ENCODE results near the gene TEX44.

Gene TEX44

DNA sequence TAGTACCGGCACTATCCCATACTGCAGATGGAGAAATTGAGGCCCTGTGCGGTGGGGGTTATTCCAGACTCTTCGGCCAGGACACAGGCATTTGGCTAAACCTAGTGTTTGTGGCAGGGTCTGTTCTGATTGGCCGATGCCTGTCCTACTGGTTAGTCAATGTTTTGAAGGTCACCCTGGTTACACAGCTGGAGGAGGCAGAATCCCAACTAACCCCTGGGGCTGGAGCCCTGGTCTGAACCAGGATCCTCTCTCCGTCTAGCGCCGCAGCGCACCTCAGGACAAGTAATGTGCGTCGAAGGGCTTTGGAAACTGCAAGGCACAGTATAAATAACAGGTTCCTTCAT is 19.4 kb downstream of the TEX44 start:
- TF ChIP-seq, protein P1, sequence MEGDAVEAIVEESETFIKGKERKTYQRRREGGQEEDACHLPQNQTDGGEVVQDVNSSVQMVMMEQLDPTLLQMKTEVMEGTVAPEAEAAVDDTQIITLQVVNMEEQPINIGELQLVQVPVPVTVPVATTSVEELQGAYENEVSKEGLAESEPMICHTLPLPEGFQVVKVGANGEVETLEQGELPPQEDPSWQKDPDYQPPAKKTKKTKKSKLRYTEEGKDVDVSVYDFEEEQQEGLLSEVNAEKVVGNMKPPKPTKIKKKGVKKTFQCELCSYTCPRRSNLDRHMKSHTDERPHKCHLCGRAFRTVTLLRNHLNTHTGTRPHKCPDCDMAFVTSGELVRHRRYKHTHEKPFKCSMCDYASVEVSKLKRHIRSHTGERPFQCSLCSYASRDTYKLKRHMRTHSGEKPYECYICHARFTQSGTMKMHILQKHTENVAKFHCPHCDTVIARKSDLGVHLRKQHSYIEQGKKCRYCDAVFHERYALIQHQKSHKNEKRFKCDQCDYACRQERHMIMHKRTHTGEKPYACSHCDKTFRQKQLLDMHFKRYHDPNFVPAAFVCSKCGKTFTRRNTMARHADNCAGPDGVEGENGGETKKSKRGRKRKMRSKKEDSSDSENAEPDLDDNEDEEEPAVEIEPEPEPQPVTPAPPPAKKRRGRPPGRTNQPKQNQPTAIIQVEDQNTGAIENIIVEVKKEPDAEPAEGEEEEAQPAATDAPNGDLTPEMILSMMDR (conservative IDR thresholded peaks at IDR 0.05) = no peak
- no peak overlapping the region for H3K27ac ChIP-seq

DNA sequence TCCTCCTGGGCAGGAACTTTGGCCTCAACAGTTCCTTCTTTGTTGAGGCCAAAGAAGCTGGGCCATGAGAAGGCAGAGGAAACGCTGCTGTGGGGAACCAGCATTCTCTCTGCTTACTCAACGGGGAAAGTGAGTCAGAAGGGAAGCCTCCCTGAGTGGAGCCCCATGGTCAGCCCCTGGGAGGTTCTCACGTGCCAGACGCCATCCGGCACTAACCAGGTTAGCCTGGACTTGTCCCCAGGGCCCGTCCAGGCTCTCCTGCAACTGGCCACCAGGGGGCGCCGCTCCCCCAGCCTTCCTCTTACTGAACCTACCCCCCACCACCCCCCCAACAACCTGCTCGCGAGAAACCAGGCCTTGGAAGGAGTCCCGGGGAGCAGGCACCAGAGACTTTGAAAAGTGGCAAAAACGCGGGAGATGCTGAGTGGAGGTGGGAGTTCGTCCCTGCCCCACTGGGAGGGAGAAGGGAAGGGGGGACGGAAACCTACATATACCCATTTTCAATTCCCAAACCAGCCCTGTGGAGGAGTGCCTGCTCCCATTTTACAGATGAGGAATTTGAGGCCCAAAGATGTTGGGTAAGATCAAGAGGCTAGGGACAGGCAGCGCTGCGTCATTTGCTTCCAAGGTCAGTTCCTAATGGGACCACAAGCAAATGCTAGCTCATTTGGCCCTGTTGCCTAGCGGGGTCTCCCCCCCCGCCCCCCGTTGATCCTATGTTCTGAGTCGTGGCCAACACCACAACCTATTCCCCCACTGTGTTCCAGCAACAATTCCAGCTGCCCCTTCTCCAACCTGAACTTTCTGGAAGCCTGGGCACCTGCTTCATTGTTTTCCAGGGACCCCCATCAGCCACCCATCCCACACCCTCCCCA is 20.0 kb downstream of the TEX44 start:
- TF ChIP-seq, protein P1 (conservative IDR thresholded peaks at IDR 0.05) = peak; percentile 91
- H3K27ac ChIP-seq = peak overlapping the region; percentile 69

DNA sequence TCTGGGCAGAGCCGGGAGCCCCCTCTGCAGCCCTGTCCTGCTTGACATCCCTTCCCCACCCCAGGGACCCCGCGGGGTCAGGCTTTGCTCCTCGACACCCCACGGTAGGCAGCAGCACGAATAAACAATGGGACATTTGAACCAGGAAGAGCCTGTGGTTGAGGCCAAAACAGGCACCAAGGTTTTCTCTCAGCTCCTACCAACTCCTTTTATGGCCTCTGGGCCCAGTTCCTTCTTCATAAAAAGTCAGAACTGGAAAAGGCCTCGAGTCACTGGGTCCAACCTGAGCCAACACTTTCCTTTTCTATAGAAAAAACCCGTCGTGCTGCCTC is 20.6 kb downstream of the TEX44 start:
- TF ChIP-seq, protein P1 (conservative IDR thresholded peaks at IDR 0.05) = no peak
- H3K27ac ChIP-seq = peak overlapping the region; percentile 69

DNA sequence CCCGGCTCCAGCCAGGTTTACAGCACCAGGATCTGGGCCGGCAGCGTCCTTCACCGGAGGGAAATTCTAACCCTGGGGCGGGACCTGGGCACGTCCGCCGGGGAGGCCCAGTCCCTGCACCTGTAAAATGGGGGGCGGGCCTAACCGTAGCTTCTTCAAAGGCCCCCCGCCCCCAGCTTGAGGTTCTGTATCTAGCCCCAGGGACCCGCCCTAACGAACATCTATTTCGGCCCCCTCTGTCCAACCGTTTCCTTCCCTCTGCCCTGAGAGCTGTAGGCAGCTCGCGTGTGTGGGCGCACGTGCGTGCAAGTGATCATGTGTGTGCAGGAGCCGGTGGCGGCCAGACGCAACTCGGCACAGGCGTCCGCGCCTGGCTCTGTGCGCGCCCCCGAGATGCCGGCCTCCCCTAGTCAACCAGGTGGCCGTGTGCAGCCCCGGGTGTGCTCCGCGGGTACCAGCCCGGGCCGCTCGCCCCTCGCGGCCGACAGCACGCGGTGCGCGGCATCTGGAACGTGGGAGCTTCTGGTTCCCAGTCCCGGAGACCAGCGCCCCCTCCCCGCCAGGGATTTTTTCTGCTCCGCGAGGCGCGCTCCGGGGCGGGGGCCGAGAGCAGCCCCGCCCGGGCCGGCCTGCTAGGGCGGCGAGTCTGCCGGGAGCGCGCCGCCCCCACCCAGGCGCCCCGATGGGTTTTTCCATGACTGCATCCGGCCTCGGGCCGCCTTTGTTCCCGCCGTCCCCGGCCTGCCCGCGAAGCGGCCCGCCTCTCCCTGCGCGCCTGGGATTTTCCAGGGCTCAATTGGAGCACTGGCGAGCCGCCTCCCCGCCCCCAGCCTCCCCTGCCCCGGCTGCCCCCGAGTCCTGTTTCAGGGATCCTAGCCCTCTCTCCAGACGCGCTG is 21.2 kb downstream of the TEX44 start:
- H3K27ac ChIP-seq = peak overlapping the region; percentile 69
- TF ChIP-seq, protein P1 (conservative IDR thresholded peaks at IDR 0.05) = peak; percentile 29; the same call in 1 of the 2 replicates

DNA sequence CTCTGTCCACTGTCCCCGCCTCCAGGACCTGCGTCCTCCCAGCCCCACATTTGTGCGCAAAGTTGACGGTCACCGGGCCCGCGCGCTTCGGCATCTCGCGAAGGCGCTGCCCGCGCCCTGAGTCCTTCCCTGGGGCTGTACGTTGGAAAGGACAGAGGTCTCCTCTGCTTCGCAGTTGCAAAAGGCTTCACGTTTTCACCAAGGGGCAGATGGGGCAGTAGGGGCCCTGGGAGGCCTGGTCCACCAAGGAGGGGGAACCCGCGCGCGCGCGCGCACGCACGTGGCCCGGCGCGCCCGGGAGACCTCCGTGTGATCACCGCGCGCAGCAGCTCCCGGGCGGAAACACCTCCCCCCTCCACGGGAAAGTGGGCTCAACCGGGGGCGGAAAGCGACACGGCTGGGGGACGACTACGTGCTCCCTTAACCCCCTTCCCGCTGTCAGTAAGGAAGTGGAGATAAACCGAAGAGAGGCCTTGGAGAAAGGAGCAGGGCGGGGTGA is 21.9 kb downstream of the TEX44 start:
- peak overlapping the region; percentile 69; the same call in 1 of the 2 replicates for H3K27ac ChIP-seq
- TF ChIP-seq, protein P1 (conservative IDR thresholded peaks at IDR 0.05) = no peak

DNA sequence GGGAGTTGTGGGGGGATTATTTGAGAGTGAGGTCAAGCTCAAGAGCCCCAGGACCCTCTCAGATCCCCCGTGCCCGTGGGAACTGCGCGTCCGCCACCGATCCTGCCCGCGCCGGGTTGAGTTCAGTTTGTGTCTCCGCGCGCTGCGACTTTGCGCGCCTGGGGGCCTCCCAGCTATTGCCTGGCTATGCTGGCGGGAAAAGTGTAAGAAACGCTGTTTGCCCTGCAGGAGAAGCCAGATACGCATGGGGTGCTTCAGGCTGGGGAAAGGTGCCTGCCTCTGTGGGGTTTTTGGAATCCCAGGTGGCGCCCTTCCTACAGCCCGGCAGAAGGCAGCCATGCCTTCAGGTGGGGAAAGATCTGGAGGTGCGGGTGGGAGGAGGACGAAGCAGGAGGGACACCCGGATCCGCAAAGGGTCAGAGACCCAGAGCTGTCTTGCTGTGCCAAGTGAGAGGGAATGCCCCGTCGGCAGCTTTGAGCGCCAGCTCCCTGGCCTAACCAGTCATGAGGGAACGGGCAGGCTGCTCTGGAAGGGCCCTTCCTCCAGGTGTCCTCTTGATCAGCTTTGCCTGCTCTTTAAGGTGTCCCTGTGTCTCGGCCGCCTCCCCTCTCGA is 22.5 kb downstream of the TEX44 start:
- H3K27ac ChIP-seq = no peak overlapping the region
- TF ChIP-seq, protein P1 (conservative IDR thresholded peaks at IDR 0.05) = no peak

DNA sequence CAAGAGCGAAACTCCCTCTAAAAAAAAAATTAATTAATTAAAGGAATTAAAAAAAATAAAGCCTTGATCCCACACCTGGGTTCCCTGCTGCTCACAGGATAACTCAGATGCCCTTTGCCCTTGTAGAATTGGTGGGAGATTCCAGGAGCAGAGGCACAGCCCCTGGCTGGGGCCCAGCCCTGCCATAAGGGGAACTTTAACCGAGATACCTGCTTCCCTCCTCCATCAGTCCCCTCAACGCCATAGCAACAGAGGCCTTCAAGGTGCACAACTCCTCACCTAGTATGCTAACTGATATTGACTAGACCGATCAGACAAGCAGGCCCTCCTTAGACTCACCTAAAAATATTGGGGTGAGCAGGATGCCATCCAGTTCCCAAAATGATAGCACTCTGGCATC is 23.6 kb downstream of the TEX44 start:
- TF ChIP-seq, protein P1 (conservative IDR thresholded peaks at IDR 0.05) = no peak
- H3K27ac ChIP-seq = no peak overlapping the region
